ENCODE data around the gene SEMA5A.
A peak's percentile ranks its signal among the peaks of the same experiment; 100 is the strongest.
"Not testable (repeated sequence)": the region's sequence is repeated elsewhere in the genome, so short reads cannot be mapped to it uniquely, and the experiment has no call there.

The SEMA5A gene

GRCh38 chr5:9415091-9415490 lies 130.8 kb downstream of the SEMA5A start:
- no peak for DNase-seq (ENCODE audit: low spot score)
- TF ChIP-seq CTCF (IDR thresholded peaks at IDR 0.05; ENCODE audit: extremely low read depth, insufficient read depth, missing control alignments), result no peak
- in situ Hi-C loops (cut with MboI; ENCODE audit: low pct_unique_long_range_greater_than_20kb, low sequenced_read_pairs, unreplicated experiment), result no loop called here

- in situ Hi-C loops (cut with MboI; ENCODE audit: low pct_unique_long_range_greater_than_20kb, low sequenced_read_pairs, unreplicated experiment), result no loop called here
- TF ChIP-seq CTCF (IDR thresholded peaks at IDR 0.05; ENCODE audit: extremely low read depth, insufficient read depth, missing control alignments), result no peak
- no peak for DNase-seq (ENCODE audit: low spot score)
These were observed 134.7 kb downstream of the SEMA5A start for GRCh38 chr5:9411142-9411541.

DNA sequence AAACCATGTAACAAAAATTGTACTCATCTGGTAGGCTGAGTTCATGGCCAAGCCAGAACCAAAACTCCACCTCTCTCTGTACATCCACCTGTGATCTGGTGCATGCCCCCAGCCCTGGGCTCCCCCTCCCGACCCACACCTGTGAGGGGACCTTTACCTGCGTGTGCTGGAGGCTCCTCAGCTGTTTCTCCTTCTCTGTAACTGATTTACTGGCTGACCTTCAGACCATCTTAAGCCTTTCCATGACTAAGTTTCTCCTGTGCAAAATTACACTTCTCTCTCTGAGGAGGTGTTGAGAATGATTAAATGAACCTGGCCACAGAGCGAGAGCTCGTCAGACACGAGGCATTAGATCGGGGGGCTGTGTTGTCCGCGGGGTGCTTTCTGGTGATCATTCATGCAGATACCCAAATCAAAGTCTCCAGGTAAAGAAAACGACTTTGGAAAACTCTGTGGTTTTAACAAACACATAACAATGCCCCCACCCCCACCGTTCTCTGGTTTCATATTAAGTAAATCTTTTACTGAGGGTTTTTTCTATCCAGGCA lies 136.4 kb downstream of the SEMA5A start:
- in situ Hi-C loops (cut with MboI; ENCODE audit: low pct_unique_long_range_greater_than_20kb, low sequenced_read_pairs, unreplicated experiment), result no loop called here
- no peak for DNase-seq (ENCODE audit: low spot score)
- TF ChIP-seq CTCF (IDR thresholded peaks at IDR 0.05; ENCODE audit: extremely low read depth, insufficient read depth, missing control alignments), result no peak

DNA sequence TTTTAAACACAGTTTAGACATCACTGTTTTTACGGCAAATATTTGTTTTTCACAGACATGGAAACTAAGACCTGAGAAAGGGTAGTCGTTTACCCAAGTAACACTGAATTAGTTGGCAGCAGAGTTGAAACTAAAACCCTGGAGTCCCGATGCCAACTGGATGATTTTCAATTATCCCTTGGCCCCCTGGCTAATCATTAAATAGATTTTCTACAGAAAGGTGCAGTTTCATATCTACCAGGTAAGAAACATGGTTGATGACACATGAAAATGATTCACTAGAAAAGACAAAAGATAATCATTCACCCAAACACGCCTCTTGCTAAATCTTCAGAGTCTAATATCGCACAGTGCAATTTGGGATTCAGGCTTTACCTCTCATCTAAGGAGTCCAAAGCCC lies 136.9 kb downstream of the SEMA5A start:
- in situ Hi-C loops (cut with MboI; ENCODE audit: low pct_unique_long_range_greater_than_20kb, low sequenced_read_pairs, unreplicated experiment), result no loop called here
- DNase-seq (ENCODE audit: low spot score), result no peak
- no peak for TF ChIP-seq CTCF (IDR thresholded peaks at IDR 0.05; ENCODE audit: extremely low read depth, insufficient read depth, missing control alignments)

DNA sequence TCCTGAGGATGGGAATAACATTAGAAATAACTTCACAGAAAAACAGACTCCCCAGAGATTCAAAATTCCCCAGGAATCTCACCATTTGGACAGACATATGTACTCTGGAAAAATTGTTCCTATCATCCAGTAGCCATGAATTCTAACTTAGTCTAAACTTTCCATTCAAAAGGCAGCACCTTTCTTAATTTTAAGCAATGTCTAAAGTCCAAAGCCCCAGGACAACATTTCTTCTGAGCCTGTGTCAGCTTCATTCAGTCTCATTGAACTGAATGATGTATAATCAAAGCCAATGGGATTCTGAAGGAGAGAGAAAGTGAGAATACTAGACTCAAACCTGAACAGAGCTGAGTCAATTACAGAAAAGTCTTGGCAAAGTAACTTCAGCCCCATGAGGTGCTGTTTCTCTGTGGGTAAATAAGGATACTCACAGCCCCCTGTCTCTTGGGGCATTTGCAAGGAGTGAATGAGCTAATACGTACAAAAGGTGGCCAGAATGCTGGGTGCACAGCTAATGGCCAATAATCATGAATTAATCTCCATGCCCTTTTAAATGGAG lies 140.6 kb downstream of the SEMA5A start:
- peak; percentile 17 for DNase-seq (ENCODE audit: low spot score)
- no peak for TF ChIP-seq CTCF (IDR thresholded peaks at IDR 0.05; ENCODE audit: extremely low read depth, insufficient read depth, missing control alignments)
- in situ Hi-C loops (cut with MboI; ENCODE audit: low pct_unique_long_range_greater_than_20kb, low sequenced_read_pairs, unreplicated experiment), result no loop called here

DNA sequence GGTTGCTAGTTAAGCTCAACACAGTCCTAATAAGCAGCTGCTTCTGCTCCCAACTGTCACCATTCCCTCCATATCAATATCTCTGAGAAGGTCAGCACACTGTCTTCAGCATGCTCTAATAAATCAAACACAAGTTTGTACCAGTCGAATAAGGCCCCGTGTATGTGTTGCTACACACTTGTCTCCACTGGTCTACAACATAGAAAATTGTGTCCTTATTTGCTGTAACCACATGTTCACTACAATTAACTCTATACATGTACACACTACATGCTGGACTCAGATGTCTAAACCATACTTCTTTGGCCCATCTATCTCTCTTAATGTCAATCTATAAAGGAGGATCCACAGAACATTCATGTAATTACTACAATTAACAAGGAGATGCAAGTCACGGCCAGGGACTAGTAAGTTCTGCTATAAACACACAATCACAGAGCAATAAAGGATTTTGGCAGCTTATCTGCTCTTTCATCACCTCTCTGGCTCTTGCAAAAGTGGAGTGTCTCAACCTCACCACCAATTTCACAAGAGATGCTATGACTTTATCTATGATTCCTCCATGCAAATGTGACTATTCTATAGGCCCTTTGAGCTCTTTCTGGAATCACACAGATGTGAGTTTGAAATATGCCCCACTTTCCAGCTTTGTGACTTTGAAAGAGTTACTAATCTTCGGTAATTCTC lies 143.9 kb downstream of the SEMA5A start:
- TF ChIP-seq CTCF (IDR thresholded peaks at IDR 0.05; ENCODE audit: extremely low read depth, insufficient read depth, missing control alignments), result no peak
- DNase-seq (ENCODE audit: low spot score), result no peak
- in situ Hi-C loops (cut with MboI; ENCODE audit: low pct_unique_long_range_greater_than_20kb, low sequenced_read_pairs, unreplicated experiment), result no loop called here

DNA sequence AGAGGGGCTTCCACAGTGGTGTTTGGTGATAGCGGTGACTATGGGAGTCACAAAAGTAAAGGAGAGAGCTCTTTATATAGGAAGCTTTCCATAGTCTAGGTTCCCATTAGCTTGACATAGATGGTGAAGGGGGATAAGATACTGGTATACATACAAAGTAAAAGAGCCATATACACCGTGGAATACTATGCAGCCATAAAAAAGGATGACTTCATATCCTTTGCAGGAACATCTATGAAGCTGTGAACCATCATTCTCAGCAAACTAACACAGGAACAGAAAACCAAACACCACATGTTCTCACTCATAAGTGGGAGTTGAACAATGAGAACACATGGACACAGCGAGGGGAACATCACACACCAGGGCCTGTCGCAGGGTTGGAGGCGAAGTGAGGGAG lies 146.1 kb downstream of the SEMA5A start:
- in situ Hi-C loops (cut with MboI; ENCODE audit: low pct_unique_long_range_greater_than_20kb, low sequenced_read_pairs, unreplicated experiment), result not testable (repeated sequence)

More for the DNA sequence above, 146.1 kb downstream of the SEMA5A start:
- DNase-seq (ENCODE audit: low spot score), result not testable (repeated sequence)

Measured in GM13977 (cell line).